ENCODE measurements around the gene KIAA1210.
"Not testable (repeated sequence)": the region's sequence is repeated elsewhere in the genome, so short reads cannot be mapped to it uniquely, and the experiment has no call there.

KIAA1210 gene

DNA sequence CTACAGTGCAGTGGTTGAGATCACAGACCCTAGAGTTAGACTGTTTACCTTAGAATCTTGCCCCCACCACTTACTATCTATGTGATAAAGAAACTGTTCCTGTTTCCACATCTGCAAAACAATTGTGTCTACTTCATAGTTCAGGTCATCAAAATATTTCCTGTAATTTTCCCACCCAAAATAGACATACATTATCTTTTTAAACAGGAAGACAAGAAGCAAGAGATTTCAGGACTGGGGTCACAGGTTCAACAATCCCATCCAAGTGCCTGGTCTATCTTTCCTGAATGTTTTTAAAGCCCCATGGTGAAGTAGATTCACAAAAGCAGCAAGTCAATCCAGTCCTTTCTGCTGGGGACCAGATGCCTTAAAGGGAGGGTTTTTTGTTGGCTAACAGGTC is 96.6 kb downstream of the KIAA1210 start:
- no peak for DNase-seq

DNA sequence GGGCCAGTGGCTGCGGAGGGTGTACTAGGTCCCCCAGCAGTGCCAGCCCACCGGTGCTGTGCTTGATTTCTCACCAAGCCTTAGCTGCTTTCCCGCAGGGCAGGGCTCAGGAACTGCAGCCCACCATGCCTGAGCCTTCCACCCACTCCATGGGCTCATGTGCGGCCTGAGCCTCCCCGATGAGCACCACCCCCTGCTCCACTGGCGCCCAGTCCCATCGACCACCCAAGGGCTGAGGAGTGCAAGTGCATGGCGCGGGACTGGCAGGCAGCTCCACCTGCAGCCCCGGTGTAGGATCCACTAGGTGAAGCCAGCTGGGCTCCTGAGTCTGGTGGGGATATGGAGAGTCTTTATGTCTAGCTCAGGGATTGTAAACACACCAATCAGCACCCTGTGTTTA is 98.0 kb downstream of the KIAA1210 start:
- DNase-seq, result not testable (repeated sequence)

DNA sequence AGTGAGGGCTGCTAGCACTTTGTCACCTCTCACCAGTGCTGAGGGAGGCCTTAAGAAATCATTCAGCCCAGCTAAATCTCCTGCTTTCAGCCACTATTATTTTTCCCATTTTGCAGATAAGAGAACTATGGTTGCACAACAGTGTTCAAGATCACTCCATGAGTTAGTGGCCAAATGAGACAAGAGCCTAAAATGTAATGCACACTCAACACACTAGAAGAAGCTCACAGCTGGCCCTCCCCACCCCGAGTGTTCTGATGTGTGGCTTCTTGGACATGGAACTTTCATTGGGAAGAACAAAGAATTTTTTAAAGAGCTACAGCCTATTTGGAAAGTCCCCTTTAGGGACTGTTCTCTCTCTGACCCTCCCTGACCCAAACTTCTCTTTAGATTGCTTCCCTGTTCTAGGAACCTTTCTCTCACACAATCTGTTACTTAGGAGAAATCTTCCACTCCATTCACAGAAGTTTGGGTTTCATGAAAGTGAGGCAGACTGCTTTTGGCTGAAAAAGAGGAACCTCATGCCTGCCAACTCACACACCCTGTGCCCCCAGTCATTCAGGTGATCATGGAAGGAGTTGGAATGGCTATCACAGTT is 98.8 kb downstream of the KIAA1210 start:
- no peak for DNase-seq
